HG02870 (cell line): ENCODE data around the gene TIMM23B.
"Not testable (repeated sequence)": the region's sequence is repeated elsewhere in the genome, so short reads cannot be mapped to it uniquely, and the experiment has no call there.

Source experiments
- ATAC-seq: cut with Tn5 transposase; IDR thresholded peaks from one replicate; pipeline ENCODE4 v1.9.1; 2021; ENCODE audit warnings: mild to moderate bottlenecking, moderate library complexity; ENCODE audit not compliant: unreplicated experiment

TIMM23B gene

GRCh38 chr10:49972094-49972493 lies 30.2 kb downstream of the TIMM23B start:
- not testable (repeated sequence) for ATAC-seq

- ATAC-seq = not testable (repeated sequence)
These were observed 35.9 kb downstream of the TIMM23B start for GRCh38 chr10:49977756-49978155.

GRCh38 chr10:49987207-49987606 lies 45.4 kb downstream of the TIMM23B start:
- not testable (repeated sequence) for ATAC-seq

GRCh38 chr10:49988376-49988775 lies 46.5 kb downstream of the TIMM23B start, which contains the start of gene AGAP6:
Gene AGAP6, plus strand, starts transcription at chr10:49988406. Its CDS starts 310 bp downstream, at chr10:49988716.
- not testable (repeated sequence) for ATAC-seq

GRCh38 chr10:49995321-49995720 lies 53.5 kb downstream of the TIMM23B start:
- not testable (repeated sequence) for ATAC-seq

GRCh38 chr10:50014024-50014423 lies 72.2 kb downstream of the TIMM23B start:
- not testable (repeated sequence) for ATAC-seq

GRCh38 chr10:50015596-50016220 lies 73.9 kb downstream of the TIMM23B start:
- ATAC-seq = not testable (repeated sequence)

- not testable (repeated sequence) for ATAC-seq
These were observed 75.1 kb downstream of the TIMM23B start for GRCh38 chr10:50016926-50017325.

GRCh38 chr10:50017646-50018045 lies 75.8 kb downstream of the TIMM23B start:
- ATAC-seq = not testable (repeated sequence)

- ATAC-seq = not testable (repeated sequence)
These were observed 77.4 kb downstream of the TIMM23B start for GRCh38 chr10:50019279-50019678.

- not testable (repeated sequence) for ATAC-seq
These were observed 78.7 kb downstream of the TIMM23B start for GRCh38 chr10:50020451-50021024.

- ATAC-seq = no peak
These were observed 79.8 kb downstream of the TIMM23B start for GRCh38 chr10:50021646-50022045.
